SHP77 (cell line): ENCODE results near the gene NAA15.
"Not testable (repeated sequence)": the region's sequence is repeated elsewhere in the genome, so short reads cannot be mapped to it uniquely, and the experiment has no call there.

Experiments used
- DNase-seq, 2 experiments: peaks; one replicate each; lab custom pipeline; 2025; lab: John Stamatoyannopoulos, UW

The NAA15 gene

GRCh38 chr4:139301113-139301820 is at the start of gene NAA15:
NAA15 (plus strand) TSS chr4:139301505; CDS start chr4:139301778, 273 bp downstream.
- DNase-seq, result peak; percentile 90 to 93

- no peak for DNase-seq
Observed at GRCh38 chr4:139253046-139253445, 48.3 kb upstream of the NAA15 start.

GRCh38 chr4:139253713-139254112 is 47.6 kb upstream of the NAA15 start:
- DNase-seq, result no peak

- not testable (repeated sequence) for DNase-seq
Observed at GRCh38 chr4:139255581-139255980, 45.7 kb upstream of the NAA15 start.

- no peak for DNase-seq
Observed at GRCh38 chr4:139256349-139256748, 45.0 kb upstream of the NAA15 start.

GRCh38 chr4:139265654-139266053 is 35.7 kb upstream of the NAA15 start:
- DNase-seq, result no peak

- DNase-seq, result no peak
Observed at GRCh38 chr4:139266208-139266582, 35.1 kb upstream of the NAA15 start.

GRCh38 chr4:139266583-139267257 is 34.6 kb upstream of the NAA15 start:
- DNase-seq, result peak; percentile 24 to 64

GRCh38 chr4:139267301-139267700 is 34.0 kb upstream of the NAA15 start:
- no peak for DNase-seq

- DNase-seq, result no peak
Observed at GRCh38 chr4:139273835-139274234, 27.5 kb upstream of the NAA15 start.

GRCh38 chr4:139274790-139275189 is 26.5 kb upstream of the NAA15 start:
- no peak for DNase-seq

GRCh38 chr4:139275281-139275735 is 26.0 kb upstream of the NAA15 start:
- DNase-seq, result no peak

GRCh38 chr4:139278485-139278884 is 22.8 kb upstream of the NAA15 start:
- DNase-seq, result no peak

GRCh38 chr4:139278912-139279759 is 22.2 kb upstream of the NAA15 start:
- DNase-seq, result no peak

GRCh38 chr4:139279760-139280620 is 21.3 kb upstream of the NAA15 start, which contains the start of gene MGARP:
MGARP (minus strand) TSS chr4:139280225; CDS start chr4:139280158, 67 bp downstream.
- DNase-seq, result no peak

GRCh38 chr4:139282065-139282720 is 19.1 kb upstream of the NAA15 start:
- no peak for DNase-seq

GRCh38 chr4:139282721-139283075 is 18.6 kb upstream of the NAA15 start:
- DNase-seq, result no peak

- no peak for DNase-seq
Observed at GRCh38 chr4:139286186-139286698, 15.1 kb upstream of the NAA15 start.

GRCh38 chr4:139295206-139295941 is 5.9 kb upstream of the NAA15 start:
- DNase-seq, result peak; percentile 39 to 79

- DNase-seq, result no peak
Observed at GRCh38 chr4:139295942-139296299, 5.4 kb upstream of the NAA15 start.
